Epithelial cell of proximal tubule (primary cell): ENCODE measurements around the gene PSMD7. TPM values are rescaled to one million over a fixed set of nuclear protein-coding genes. Genes with fewer than 3 reads are reported as not detected.
A peak's percentile ranks its signal among the peaks of the same experiment; 100 is the strongest.

Experiments
- DNase-seq: peaks from one replicate; pipeline ENCODE4 v3.0.0-alpha.2; 2011; ENCODE audit warnings: low read depth
- H3K4me3 ChIP-seq: 2 replicates; pipeline ENCODE4 v1.5.1; 2011; ENCODE audit warnings: low read depth, mild to moderate bottlenecking, low read length
- total RNA-seq: library from RNA; depleted of rRNA; stranded (reverse); fragments of >200 nt; gene quantifications from 2 replicates; pipeline ENCODE4 v1.2.3, GENCODE V29; 2015
- TF ChIP-seq, protein P1 (sequence below): conservative IDR thresholded peaks from 2 replicates; pipeline ENCODE4 v1.5.1; 2012; ENCODE audit warnings: low read depth, mild to moderate bottlenecking, low read length

PSMD7 gene
- total RNA-seq, 1 donor from 2014 or later = 99.1 TPM

DNA sequence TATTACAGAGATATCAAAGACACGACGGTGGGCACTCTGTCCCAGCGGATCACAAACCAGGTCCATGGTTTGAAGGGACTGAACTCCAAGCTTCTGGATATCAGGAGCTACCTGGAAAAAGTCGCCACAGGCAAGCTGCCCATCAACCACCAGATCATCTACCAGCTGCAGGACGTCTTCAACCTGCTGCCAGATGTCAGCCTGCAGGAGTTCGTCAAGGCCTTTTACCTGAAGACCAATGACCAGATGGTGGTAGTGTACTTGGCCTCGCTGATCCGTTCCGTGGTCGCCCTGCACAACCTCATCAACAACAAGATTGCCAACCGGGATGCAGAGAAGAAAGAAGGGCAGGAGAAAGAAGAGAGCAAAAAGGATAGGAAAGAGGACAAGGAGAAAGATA lies 8.7 kb downstream of the PSMD7 start:
- DNase-seq = no peak
- no peak overlapping the region for H3K4me3 ChIP-seq
- TF ChIP-seq, protein P1, sequence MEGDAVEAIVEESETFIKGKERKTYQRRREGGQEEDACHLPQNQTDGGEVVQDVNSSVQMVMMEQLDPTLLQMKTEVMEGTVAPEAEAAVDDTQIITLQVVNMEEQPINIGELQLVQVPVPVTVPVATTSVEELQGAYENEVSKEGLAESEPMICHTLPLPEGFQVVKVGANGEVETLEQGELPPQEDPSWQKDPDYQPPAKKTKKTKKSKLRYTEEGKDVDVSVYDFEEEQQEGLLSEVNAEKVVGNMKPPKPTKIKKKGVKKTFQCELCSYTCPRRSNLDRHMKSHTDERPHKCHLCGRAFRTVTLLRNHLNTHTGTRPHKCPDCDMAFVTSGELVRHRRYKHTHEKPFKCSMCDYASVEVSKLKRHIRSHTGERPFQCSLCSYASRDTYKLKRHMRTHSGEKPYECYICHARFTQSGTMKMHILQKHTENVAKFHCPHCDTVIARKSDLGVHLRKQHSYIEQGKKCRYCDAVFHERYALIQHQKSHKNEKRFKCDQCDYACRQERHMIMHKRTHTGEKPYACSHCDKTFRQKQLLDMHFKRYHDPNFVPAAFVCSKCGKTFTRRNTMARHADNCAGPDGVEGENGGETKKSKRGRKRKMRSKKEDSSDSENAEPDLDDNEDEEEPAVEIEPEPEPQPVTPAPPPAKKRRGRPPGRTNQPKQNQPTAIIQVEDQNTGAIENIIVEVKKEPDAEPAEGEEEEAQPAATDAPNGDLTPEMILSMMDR = no peak

DNA sequence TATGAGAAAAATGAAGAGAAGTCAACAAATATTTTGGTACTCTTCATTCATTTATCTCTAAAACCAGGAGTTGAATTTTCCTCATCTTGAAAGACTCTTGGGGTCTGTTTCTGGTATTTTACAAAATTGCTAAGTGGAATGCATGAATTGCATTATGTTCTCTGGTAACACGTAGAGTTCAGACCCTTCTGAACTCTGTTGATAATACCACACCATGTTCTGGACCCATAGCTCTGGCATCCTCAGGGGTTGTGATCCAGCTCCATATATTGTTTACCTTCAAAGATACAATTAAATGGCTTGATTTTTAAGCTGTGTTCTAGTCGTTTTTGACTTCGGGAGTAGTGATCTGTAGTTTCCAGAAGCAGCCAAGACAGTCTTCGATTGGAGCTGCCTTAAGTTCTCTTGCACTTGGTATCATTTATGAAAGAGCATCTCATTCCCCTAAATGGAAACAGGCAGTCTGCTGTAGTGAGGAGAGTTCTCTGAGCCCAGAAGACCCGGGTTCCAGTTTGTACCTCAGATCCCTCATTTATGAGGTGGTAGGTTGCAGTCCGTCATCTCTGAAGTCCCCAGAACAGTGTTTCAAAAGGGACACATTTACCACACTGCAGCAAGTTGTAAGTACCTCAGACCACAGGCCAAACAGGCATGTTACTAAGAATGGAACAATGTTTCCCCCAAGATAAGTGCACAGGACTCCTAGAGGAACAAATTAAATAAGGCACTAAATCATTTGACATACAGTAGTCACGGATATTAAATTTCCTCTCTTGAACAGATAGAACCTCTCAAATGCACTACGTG lies 9.6 kb downstream of the PSMD7 start:
- no peak overlapping the region for H3K4me3 ChIP-seq
- DNase-seq = no peak
- TF ChIP-seq, protein P1 = no peak

DNA sequence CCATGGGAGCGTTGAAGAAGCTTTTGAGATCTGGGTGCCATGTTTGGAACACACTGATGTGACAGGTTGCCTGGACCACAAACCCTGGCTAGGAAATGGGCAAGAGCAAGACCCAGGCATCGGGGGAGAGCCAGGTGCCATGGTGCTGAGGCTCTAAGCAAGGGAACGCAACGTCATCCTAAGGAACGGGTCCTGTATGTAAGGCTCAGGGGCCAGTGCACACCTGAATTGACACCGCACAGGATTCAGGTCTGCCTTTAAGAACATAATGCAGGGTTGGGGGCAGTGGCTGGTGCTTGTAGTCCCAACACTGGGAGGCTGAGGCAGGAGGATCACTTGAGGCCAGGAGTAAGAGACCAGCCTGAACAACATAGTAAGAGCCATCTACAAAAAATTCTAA lies 10.8 kb downstream of the PSMD7 start:
- DNase-seq = no peak
- TF ChIP-seq, protein P1 = no peak
- H3K4me3 ChIP-seq = no peak overlapping the region

DNA sequence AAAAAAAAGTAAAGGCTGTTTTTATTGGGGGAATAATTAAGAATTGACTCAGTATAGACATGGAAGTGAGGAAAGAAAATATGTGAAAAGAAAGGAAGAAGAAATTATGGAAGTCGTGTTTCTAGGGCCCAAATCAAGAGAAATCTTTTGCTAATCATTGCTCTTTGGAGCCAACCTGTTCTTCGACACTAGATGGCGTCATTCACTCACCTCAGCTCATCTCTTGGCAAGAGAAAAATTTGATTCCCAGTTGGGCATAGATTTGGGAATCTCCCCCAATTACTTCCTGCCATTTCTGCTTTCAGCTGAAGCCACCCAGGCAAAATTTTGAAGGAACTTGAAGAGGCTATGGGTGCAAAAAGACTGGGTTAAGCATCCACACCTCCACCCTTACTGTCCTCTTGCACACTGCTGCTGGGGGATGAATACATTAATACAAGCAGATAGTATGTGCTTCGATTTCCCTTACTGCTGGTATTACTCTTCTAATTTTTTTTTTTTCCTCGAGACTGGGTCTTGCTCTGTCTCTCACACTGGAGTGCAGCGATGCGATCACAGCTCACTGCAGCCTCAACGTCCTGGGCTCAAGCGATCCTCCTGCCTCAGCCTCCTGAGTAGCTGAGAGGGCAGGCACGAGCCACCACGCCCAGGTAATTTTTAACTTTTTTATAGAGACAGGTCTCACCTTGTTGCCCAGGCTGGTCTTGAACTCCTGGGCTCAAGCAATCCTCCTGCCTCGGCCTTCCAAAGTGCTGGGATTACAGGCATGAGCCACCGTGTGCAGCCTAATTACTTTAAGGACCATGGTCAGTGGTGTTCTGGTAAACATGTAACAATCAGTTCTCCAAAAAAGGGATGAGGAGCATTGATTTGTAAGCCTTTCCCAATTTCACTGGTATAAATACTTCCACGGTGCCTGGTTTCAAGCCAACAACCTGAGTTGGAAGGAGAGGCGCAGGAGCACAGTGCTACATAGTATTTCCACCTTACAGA lies 13.5 kb downstream of the PSMD7 start:
- H3K4me3 ChIP-seq = no peak overlapping the region
- TF ChIP-seq, protein P1 = peak; percentile 86
- DNase-seq = no peak

DNA sequence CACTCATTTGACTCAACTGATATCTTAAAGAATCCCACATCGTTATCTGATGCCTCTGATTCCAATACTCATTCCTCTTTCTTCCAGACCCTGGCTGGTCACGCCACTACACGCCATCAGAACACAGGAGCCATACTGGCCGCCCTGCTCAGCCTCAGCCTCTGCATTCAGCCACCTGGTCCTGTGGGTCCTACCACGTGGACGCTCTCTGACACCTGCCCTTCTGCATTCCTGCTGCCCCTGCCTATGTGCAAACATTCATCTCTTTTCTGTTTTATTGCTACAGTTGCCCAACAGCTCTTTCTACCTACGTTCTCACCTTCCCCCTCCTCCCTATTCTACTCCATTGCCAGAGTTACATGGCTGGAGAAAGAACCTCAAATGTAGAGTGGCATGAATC lies 18.4 kb downstream of the PSMD7 start:
- DNase-seq = no peak
- TF ChIP-seq, protein P1 = no peak
- H3K4me3 ChIP-seq = no peak overlapping the region

DNA sequence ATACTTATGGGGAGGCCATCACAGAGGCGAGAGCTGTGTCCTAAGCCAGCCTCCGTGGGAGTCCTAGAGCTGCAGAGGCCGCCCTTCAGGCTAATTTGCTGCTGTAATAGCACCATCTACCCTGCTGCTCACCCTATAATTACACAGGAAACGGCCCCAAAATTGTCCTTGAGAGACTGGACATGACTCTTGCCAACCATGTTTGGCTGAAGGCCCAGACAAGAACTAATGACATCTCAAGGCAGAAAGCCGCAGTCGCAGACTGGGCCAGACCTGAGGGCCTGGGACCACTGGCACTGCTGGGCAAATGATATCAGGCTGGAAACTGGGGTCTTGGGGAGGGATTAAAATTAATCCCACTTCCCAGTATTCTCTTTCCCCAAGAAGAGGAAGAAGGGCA lies 24.1 kb downstream of the PSMD7 start:
- TF ChIP-seq, protein P1 = no peak
- no peak for DNase-seq
- H3K4me3 ChIP-seq = no peak overlapping the region
